GM12878 (cell line): Measurements from ENCODE around the gene CIAPIN1. TPM values are rescaled to one million over a fixed set of nuclear protein-coding genes. Genes with fewer than 3 reads are reported as not detected.

Experiments used
- BACH1 ChIP-seq: fragments of 450-650 bp; IDR thresholded peaks from 2 replicates; pipeline ENCODE4 v1.6.1; 2017; ENCODE audit warnings: mild to moderate bottlenecking, borderline replicate concordance
- CBFB ChIP-seq: IDR thresholded peaks from 2 replicates; pipeline ENCODE4 v1.6.1; 2016; ENCODE audit warnings: antibody characterized with exemption, low read depth
- CHD1 ChIP-seq: IDR thresholded peaks from 2 replicates; pipeline ENCODE4 v1.6.1; 2012; ENCODE audit warnings: low read depth, low read length, improper control_type of control experiment
- E4F1 ChIP-seq: fragments of 450-650 bp; IDR thresholded peaks from 2 replicates; pipeline ENCODE4 v1.6.1; 2018; ENCODE audit warnings: borderline replicate concordance, mild to moderate bottlenecking; ENCODE audit not compliant: partially characterized antibody
- ETV6 ChIP-seq, 2 experiments: fragments of 450-650 bp in 1 of 2; IDR thresholded peaks in 1 of 2; conservative IDR thresholded peaks in 1 of 2; 2 replicates each; pipeline ENCODE4 v1.6.1; 2014; ENCODE audit warnings: antibody characterized with exemption in 1 of 2, borderline replicate concordance in 1 of 2, low read depth in 1 of 2, mild to moderate bottlenecking in 1 of 2, moderate library complexity in 1 of 2
- NR2C1 ChIP-seq: fragments of 450-650 bp; IDR thresholded peaks from 2 replicates; pipeline ENCODE4 v1.6.1; 2017; ENCODE audit warnings: antibody characterized with exemption, mild to moderate bottlenecking, moderate library complexity
- POLR2A ChIP-seq: IDR thresholded peaks from 2 replicates; pipeline ENCODE4 v1.6.1; 2011; ENCODE audit warnings: low read depth, mild to moderate bottlenecking, low read length
- RB1 ChIP-seq: fragments of 450-650 bp; formaldehyde crosslinking; IDR thresholded peaks from 2 replicates; pipeline ENCODE4 v1.6.1; 2017; ENCODE audit warnings: mild to moderate bottlenecking, borderline replicate concordance
- SIN3A ChIP-seq: IDR thresholded peaks from 2 replicates; pipeline ENCODE4 v1.6.1; 2012; ENCODE audit warnings: low read depth, low read length, improper control_type of control experiment
- SUZ12 ChIP-seq: fragments of 200-600 bp; sonication (generic); IDR thresholded peaks from one replicate; pipeline ENCODE4 v1.6.1; 2018; ENCODE audit warnings: antibody characterized with exemption, mild to moderate bottlenecking; ENCODE audit not compliant: unreplicated experiment
- TARDBP ChIP-seq: IDR thresholded peaks from 2 replicates; pipeline ENCODE4 v1.6.1; 2016; ENCODE audit warnings: borderline replicate concordance
- polyA plus RNA-seq, 11 experiments: library from polyadenylated mRNA; depleted of rRNA in 4 of 11; unstranded in 6 of 11; stranded (reverse) in 5 of 11; fragments of >200 nt; fragmentation: Nextera tagmentation in 4 of 11; fragmentation: Illumina TruSeq in 1 of 11; extraction: Ambion mirVana in 4 of 11; extraction: Trizol in 1 of 11; gene quantifications; 1 replicate in 1 of 11; 2 replicates in 10 of 11; pipeline versions ENCODE4 v1.2.1 to v1.2.3, GENCODE V29; 2011 to 2016; ENCODE audit warnings: inconsistent platforms in 2 of 11, missing spikeins in 2 of 11, low read depth in 1 of 11
- total RNA-seq, 4 experiments: library from RNA; depleted of rRNA in 3 of 4; stranded (reverse); fragments of >200 nt in 3 of 4; fragmentation: Illumina TruSeq in 1 of 4; extraction: Trizol in 1 of 4; gene quantifications; 2 replicates each; pipeline versions ENCODE4 v1.2.1 to v1.2.3, GENCODE V29; 2013 to 2021
- TF ChIP-seq, protein P1 (sequence below): fragments of 450-650 bp; IDR thresholded peaks from 2 replicates; pipeline ENCODE4 v1.6.1; 2016; ENCODE audit warnings: mild to moderate bottlenecking, moderate library complexity, borderline replicate concordance
- TF ChIP-seq, protein P2 (sequence below): fragments of 450-650 bp; IDR thresholded peaks from 2 replicates; pipeline ENCODE4 v1.6.1; 2017; ENCODE audit warnings: low read depth, mild to moderate bottlenecking, moderate library complexity
- TF ChIP-seq, protein P3 (sequence below): fragments of 450-650 bp; IDR thresholded peaks from 2 replicates; pipeline ENCODE4 v1.6.1; 2017; ENCODE audit warnings: mild to moderate bottlenecking, moderate library complexity
- TF ChIP-seq, protein P4 (sequence below): IDR thresholded peaks from 2 replicates; pipeline ENCODE4 v1.6.1; 2012; ENCODE audit warnings: low read depth, low read length, improper control_type of control experiment

CIAPIN1 gene
- total and polyA plus RNA-seq, 10 of the 15 experiments (the other 5 are each of a cell fraction or from before 2014, with no cell fraction given): 46.2 to 150 (median 54.3) TPM

DNA sequence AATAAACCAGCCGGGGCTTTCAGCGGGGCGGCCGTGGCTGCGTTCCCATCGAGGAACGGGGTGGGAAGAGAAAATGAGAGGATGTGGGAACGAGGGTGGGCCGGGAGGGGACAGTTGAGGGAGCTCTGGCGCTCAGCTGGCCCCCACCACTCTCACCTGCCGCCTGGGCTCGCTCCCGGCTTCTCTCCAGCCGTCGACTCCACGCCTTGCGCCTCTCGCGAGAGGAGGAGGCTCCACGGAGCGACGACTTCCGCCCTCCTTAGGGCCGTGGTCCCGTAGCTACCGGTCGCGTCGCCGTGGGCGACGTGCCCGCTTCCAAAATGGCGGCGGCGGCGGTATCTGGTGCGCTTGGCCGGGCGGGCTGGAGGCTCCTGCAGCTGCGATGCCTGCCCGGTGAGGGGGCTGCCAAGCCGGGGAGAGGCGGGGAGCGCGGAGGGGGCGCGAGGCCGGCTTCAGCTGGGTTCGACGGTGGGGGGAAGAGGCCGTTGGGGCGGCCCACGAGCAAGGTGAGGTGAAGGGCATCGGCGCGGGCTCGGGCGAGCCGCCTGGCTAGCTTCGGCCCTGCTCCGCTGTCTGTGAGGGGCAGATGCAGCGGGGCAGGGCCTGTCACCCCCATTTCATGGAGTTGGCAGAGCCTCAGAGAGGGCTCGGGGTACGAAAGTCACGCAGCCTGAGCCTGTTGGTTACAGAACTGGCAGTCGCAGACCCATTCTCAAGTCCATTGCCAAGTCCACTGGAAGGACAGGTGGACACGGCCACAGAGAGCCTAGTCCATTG lies at the start of gene CIAPIN1, which contains the start of gene COQ9 (continued):
- TF ChIP-seq, protein P1, sequence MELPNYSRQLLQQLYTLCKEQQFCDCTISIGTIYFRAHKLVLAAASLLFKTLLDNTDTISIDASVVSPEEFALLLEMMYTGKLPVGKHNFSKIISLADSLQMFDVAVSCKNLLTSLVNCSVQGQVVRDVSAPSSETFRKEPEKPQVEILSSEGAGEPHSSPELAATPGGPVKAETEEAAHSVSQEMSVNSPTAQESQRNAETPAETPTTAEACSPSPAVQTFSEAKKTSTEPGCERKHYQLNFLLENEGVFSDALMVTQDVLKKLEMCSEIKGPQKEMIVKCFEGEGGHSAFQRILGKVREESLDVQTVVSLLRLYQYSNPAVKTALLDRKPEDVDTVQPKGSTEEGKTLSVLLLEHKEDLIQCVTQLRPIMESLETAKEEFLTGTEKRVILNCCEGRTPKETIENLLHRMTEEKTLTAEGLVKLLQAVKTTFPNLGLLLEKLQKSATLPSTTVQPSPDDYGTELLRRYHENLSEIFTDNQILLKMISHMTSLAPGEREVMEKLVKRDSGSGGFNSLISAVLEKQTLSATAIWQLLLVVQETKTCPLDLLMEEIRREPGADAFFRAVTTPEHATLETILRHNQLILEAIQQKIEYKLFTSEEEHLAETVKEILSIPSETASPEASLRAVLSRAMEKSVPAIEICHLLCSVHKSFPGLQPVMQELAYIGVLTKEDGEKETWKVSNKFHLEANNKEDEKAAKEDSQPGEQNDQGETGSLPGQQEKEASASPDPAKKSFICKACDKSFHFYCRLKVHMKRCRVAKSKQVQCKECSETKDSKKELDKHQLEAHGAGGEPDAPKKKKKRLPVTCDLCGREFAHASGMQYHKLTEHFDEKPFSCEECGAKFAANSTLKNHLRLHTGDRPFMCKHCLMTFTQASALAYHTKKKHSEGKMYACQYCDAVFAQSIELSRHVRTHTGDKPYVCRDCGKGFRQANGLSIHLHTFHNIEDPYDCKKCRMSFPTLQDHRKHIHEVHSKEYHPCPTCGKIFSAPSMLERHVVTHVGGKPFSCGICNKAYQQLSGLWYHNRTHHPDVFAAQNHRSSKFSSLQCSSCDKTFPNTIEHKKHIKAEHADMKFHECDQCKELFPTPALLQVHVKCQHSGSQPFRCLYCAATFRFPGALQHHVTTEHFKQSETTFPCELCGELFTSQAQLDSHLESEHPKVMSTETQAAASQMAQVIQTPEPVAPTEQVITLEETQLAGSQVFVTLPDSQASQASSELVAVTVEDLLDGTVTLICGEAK: peak; percentile 82
- peak; percentile 99 for TF ChIP-seq CBFB
- peak; percentile 84; the same call in 1 of the 2 replicates for TF ChIP-seq SIN3A
- TF ChIP-seq BACH1: peak; percentile 66; the same call in 1 of the 2 replicates
- TF ChIP-seq ETV6 (conservative IDR thresholded peaks at IDR 0.05 in 1 of 2, IDR thresholded peaks at IDR 0.05 in 1 of 2; ENCODE audit: borderline replicate concordance in 1 of 2, low read depth in 1 of 2): no peak
- peak; percentile 39 for TF ChIP-seq E4F1
- no peak for TF ChIP-seq CHD1
- peak; percentile 50; the same call in 1 of the 2 replicates for TF ChIP-seq RB1
- no peak for TF ChIP-seq TARDBP
- TF ChIP-seq POLR2A: peak; percentile 92
- TF ChIP-seq, protein P2, sequence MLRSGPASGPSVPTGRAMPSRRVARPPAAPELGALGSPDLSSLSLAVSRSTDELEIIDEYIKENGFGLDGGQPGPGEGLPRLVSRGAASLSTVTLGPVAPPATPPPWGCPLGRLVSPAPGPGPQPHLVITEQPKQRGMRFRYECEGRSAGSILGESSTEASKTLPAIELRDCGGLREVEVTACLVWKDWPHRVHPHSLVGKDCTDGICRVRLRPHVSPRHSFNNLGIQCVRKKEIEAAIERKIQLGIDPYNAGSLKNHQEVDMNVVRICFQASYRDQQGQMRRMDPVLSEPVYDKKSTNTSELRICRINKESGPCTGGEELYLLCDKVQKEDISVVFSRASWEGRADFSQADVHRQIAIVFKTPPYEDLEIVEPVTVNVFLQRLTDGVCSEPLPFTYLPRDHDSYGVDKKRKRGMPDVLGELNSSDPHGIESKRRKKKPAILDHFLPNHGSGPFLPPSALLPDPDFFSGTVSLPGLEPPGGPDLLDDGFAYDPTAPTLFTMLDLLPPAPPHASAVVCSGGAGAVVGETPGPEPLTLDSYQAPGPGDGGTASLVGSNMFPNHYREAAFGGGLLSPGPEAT: peak; percentile 56
- TF ChIP-seq SUZ12: no peak
- TF ChIP-seq, protein P3, sequence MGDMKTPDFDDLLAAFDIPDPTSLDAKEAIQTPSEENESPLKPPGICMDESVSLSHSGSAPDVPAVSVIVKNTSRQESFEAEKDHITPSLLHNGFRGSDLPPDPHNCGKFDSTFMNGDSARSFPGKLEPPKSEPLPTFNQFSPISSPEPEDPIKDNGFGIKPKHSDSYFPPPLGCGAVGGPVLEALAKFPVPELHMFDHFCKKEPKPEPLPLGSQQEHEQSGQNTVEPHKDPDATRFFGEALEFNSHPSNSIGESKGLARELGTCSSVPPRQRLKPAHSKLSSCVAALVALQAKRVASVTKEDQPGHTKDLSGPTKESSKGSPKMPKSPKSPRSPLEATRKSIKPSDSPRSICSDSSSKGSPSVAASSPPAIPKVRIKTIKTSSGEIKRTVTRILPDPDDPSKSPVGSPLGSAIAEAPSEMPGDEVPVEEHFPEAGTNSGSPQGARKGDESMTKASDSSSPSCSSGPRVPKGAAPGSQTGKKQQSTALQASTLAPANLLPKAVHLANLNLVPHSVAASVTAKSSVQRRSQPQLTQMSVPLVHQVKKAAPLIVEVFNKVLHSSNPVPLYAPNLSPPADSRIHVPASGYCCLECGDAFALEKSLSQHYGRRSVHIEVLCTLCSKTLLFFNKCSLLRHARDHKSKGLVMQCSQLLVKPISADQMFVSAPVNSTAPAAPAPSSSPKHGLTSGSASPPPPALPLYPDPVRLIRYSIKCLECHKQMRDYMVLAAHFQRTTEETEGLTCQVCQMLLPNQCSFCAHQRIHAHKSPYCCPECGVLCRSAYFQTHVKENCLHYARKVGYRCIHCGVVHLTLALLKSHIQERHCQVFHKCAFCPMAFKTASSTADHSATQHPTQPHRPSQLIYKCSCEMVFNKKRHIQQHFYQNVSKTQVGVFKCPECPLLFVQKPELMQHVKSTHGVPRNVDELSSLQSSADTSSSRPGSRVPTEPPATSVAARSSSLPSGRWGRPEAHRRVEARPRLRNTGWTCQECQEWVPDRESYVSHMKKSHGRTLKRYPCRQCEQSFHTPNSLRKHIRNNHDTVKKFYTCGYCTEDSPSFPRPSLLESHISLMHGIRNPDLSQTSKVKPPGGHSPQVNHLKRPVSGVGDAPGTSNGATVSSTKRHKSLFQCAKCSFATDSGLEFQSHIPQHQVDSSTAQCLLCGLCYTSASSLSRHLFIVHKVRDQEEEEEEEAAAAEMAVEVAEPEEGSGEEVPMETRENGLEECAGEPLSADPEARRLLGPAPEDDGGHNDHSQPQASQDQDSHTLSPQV: no peak
- peak; percentile 55; the same call in 1 of the 2 replicates for TF ChIP-seq NR2C1
- TF ChIP-seq, protein P4, sequence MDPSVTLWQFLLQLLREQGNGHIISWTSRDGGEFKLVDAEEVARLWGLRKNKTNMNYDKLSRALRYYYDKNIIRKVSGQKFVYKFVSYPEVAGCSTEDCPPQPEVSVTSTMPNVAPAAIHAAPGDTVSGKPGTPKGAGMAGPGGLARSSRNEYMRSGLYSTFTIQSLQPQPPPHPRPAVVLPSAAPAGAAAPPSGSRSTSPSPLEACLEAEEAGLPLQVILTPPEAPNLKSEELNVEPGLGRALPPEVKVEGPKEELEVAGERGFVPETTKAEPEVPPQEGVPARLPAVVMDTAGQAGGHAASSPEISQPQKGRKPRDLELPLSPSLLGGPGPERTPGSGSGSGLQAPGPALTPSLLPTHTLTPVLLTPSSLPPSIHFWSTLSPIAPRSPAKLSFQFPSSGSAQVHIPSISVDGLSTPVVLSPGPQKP: peak; percentile 62; the same call in 1 of the 2 replicates
